GM12801 (cell line): ENCODE measurements around the gene PPL.

Source experiments
- CTCF ChIP-seq: IDR thresholded peaks from one replicate; pipeline ENCODE4 v1.5.1; 2011; ENCODE audit warnings: control low read depth; ENCODE audit not compliant: insufficient read length; ENCODE audit errors: extremely low read depth

PPL gene

GRCh38 chr16:4873091-4873490 lies 63.9 kb downstream of the PPL start:
- TF ChIP-seq CTCF = no peak

- no peak for TF ChIP-seq CTCF
These were observed 65.9 kb downstream of the PPL start for GRCh38 chr16:4871071-4871470.

- no peak for TF ChIP-seq CTCF
These were observed 66.7 kb downstream of the PPL start for GRCh38 chr16:4870138-4870671.

GRCh38 chr16:4869147-4869805 lies 67.7 kb downstream of the PPL start:
- TF ChIP-seq CTCF = no peak

- no peak for TF ChIP-seq CTCF
These were observed 68.4 kb downstream of the PPL start for GRCh38 chr16:4868535-4868934.

- no peak for TF ChIP-seq CTCF
These were observed 68.9 kb downstream of the PPL start for GRCh38 chr16:4868026-4868425.

GRCh38 chr16:4866586-4866985 lies 70.4 kb downstream of the PPL start:
- TF ChIP-seq CTCF = no peak
